A549 (cell line): ENCODE measurements around the gene ZNF672. TPM values are rescaled to one million over a fixed set of nuclear protein-coding genes. Genes with fewer than 3 reads are reported as not detected.

Experiments used
- ATAC-seq, 2 experiments: fragments of 200-7000 bp in 1 of 2; fragments of >200 bp in 1 of 2; cut with Nextera tagmentation in 1 of 2; cut with Tn5 transposase in 1 of 2; 3 replicates each; pipeline versions ENCODE4 v1.8.0 to v1.9.1; 2018 to 2020; ENCODE audit warnings: mild to moderate bottlenecking in 1 of 2, moderate library complexity in 1 of 2
- CTCF ChIA-PET: fragments of 300-600 bp; sonication (Branson Sonifier 250); formaldehyde crosslinking; extraction: SDS; loops from one replicate; lab custom pipeline; 2021; ENCODE audit warnings: antibody characterized with exemption, inconsistent platforms; lab: Yijun Ruan, JAX
- POLR2A ChIA-PET: fragments of 350-600 bp; formaldehyde crosslinking; extraction: SDS; loops from one replicate; lab custom pipeline; 2021; ENCODE audit warnings: antibody characterized with exemption, inconsistent platforms; lab: Yijun Ruan, JAX
- DNase-seq, 2 experiments: peaks; one replicate each; pipeline versions ENCODE4 v3.0.0 to v3.0.0-alpha.2; 2011 to 2016; ENCODE audit warnings: low read depth in 1 of 2, low spot score in 1 of 2
- FAIRE-seq: peaks from 2 replicates; lab custom pipeline; 2011; peaks lifted over from hg19 to GRCh38; lab: Jason Lieb, UNC
- H3K27ac ChIP-seq, 2 experiments: fragments of >200 bp; sonication (Bioruptor Twin); formaldehyde crosslinking; 3 replicates each; pipeline ENCODE4 v1.5.1; 2016 to 2017
- H3K4me1 ChIP-seq: fragments of >200 bp; sonication (Bioruptor Twin); formaldehyde crosslinking; 3 replicates; pipeline ENCODE4 v1.6.1; 2016
- H3K4me2 ChIP-seq: fragments of >200 bp; sonication (Bioruptor Twin); formaldehyde crosslinking; 3 replicates; pipeline ENCODE4 v1.6.1; 2016
- H3K4me3 ChIP-seq: fragments of >200 bp; sonication (Bioruptor Twin); formaldehyde crosslinking; 3 replicates; pipeline ENCODE4 v1.5.1; 2016
- H3K9me3 ChIP-seq: fragments of >200 bp; sonication (Bioruptor Twin); formaldehyde crosslinking; 3 replicates; pipeline ENCODE4 v1.6.1; 2016
- ATOH8 ChIP-seq: fragments of 250-450 bp; sonication (Bioruptor Pico); IDR thresholded peaks from 2 replicates; pipeline ENCODE4 v1.5.0; 2020; ENCODE audit warnings: low read depth, mild to moderate bottlenecking, moderate library complexity
- EP300 ChIP-seq, 2 experiments: fragments of >200 bp; sonication (Bioruptor Twin); formaldehyde crosslinking; IDR thresholded peaks; 2 replicates in 1 of 2; 3 replicates in 1 of 2; pipeline ENCODE4 v1.6.1; 2016 to 2017
- ESRRA ChIP-seq: fragments of 150-350 bp; IDR thresholded peaks from 2 replicates; pipeline ENCODE4 v1.6.1; 2014; ENCODE audit warnings: mild to moderate bottlenecking, low read length, borderline replicate concordance
- FOSB ChIP-seq: fragments of 250-450 bp; sonication (Bioruptor Pico); IDR thresholded peaks from 2 replicates; pipeline ENCODE4 v1.5.0; 2020; ENCODE audit warnings: mild to moderate bottlenecking, moderate library complexity
- FOSL2 ChIP-seq, 2 experiments: fragments of 450-650 bp in 1 of 2; fragments of >200 bp in 1 of 2; sonication (Bioruptor Twin) in 1 of 2; formaldehyde crosslinking; IDR thresholded peaks; 2 replicates each; pipeline versions ENCODE4 v1.5.0 to v1.6.1; 2016 to 2020; ENCODE audit warnings: mild to moderate bottlenecking in 1 of 2, moderate library complexity in 1 of 2
- HDAC2 ChIP-seq: fragments of 200-600 bp; sonication (generic); IDR thresholded peaks from 2 replicates; pipeline ENCODE4 v1.6.1; 2016
- HES2 ChIP-seq: fragments of >200 bp; sonication (Bioruptor Twin); formaldehyde crosslinking; IDR thresholded peaks from 2 replicates; pipeline ENCODE4 v1.6.1; 2016
- HMGXB4 ChIP-seq: fragments of 250-450 bp; sonication (Bioruptor Pico); IDR thresholded peaks from 2 replicates; pipeline ENCODE4 v1.5.0; 2021; ENCODE audit warnings: mild to moderate bottlenecking, moderate library complexity, borderline replicate concordance
- HOXA7 ChIP-seq: fragments of 250-450 bp; sonication (Bioruptor Pico); IDR thresholded peaks from 2 replicates; pipeline ENCODE4 v1.5.0; 2020; ENCODE audit warnings: mild to moderate bottlenecking, moderate library complexity
- HOXB13 ChIP-seq: fragments of 250-450 bp; sonication (Bioruptor Pico); IDR thresholded peaks from 2 replicates; pipeline ENCODE4 v1.5.0; 2020; ENCODE audit warnings: low read depth, mild to moderate bottlenecking, moderate library complexity
- HOXB5 ChIP-seq: fragments of 250-450 bp; sonication (Bioruptor Pico); IDR thresholded peaks from 2 replicates; pipeline ENCODE4 v1.5.0; 2020; ENCODE audit warnings: mild to moderate bottlenecking, moderate library complexity
- JUN ChIP-seq, 2 experiments: fragments of >200 bp; sonication (Bioruptor Twin); formaldehyde crosslinking; IDR thresholded peaks; 2 replicates in 1 of 2; 3 replicates in 1 of 2; pipeline ENCODE4 v1.6.1; 2016 to 2017
- JUNB ChIP-seq: fragments of >200 bp; sonication (Bioruptor Twin); formaldehyde crosslinking; IDR thresholded peaks from 2 replicates; pipeline ENCODE4 v1.6.1; 2016
- KDM1A ChIP-seq: fragments of 200-600 bp; sonication (generic); IDR thresholded peaks from 2 replicates; pipeline ENCODE4 v1.6.1; 2016; ENCODE audit warnings: low read depth, mild to moderate bottlenecking
- MAFK ChIP-seq: fragments of 450-650 bp; IDR thresholded peaks from 2 replicates; pipeline ENCODE4 v1.6.1; 2014; ENCODE audit not compliant: partially characterized antibody
- MAZ ChIP-seq: fragments of 150-350 bp; IDR thresholded peaks from 2 replicates; pipeline ENCODE4 v1.6.1; 2014; ENCODE audit warnings: antibody characterized with exemption, low read depth, low read length, borderline replicate concordance
- MYC ChIP-seq: IDR thresholded peaks from 2 replicates; pipeline ENCODE4 v1.6.1; 2012; ENCODE audit warnings: mild to moderate bottlenecking, inconsistent platforms, low read length, improper control_type of control experiment, borderline replicate concordance
- NFE2L2 ChIP-seq: fragments of 150-350 bp; conservative IDR thresholded peaks from 2 replicates; pipeline ENCODE4 v1.6.1; 2014; ENCODE audit warnings: low read length
- PHF8 ChIP-seq: fragments of 200-600 bp; sonication (generic); IDR thresholded peaks from 2 replicates; pipeline ENCODE4 v1.6.1; 2016; ENCODE audit warnings: low read depth, mild to moderate bottlenecking, antibody characterized with exemption, moderate library complexity, borderline replicate concordance
- POLR2A ChIP-seq: IDR thresholded peaks from 2 replicates; pipeline ENCODE4 v1.6.1; 2012; ENCODE audit warnings: mild to moderate bottlenecking, low read length
- RAD21 ChIP-seq, 2 experiments: fragments of >200 bp in 1 of 2; sonication (Bioruptor Twin) in 1 of 2; formaldehyde crosslinking in 1 of 2; IDR thresholded peaks in 1 of 2; conservative IDR thresholded peaks in 1 of 2; 2 replicates in 1 of 2; 3 replicates in 1 of 2; pipeline ENCODE4 v1.6.1; 2012 to 2018; ENCODE audit warnings: inconsistent platforms in 1 of 2
- RARB ChIP-seq: fragments of 250-450 bp; sonication (Bioruptor Pico); IDR thresholded peaks from 2 replicates; pipeline ENCODE4 v1.8.0; 2021; ENCODE audit warnings: mild to moderate bottlenecking, moderate library complexity
- TP53 ChIP-seq: fragments of 250-450 bp; sonication (Bioruptor Pico); IDR thresholded peaks from 2 replicates; pipeline ENCODE4 v1.5.0; 2021; ENCODE audit warnings: mild to moderate bottlenecking, moderate library complexity
- ZC3H11A ChIP-seq: fragments of 450-650 bp; IDR thresholded peaks from 2 replicates; pipeline ENCODE4 v1.6.1; 2014; ENCODE audit warnings: antibody characterized with exemption, mild to moderate bottlenecking
- ZFP36 ChIP-seq: fragments of 450-650 bp; IDR thresholded peaks from 2 replicates; pipeline ENCODE4 v1.6.1; 2014; ENCODE audit warnings: borderline replicate concordance; ENCODE audit not compliant: partially characterized antibody
- WGBS: methylation state at CpG from one replicate; pipeline ENCODE4 v1.1.6; 2017; ENCODE audit errors: missing lambda C conversion rate; 5-methylcytosine and 5-hydroxymethylcytosine counted together
- polyA plus RNA-seq, 4 experiments: library from polyadenylated mRNA; depleted of rRNA in 3 of 4; stranded (reverse); fragments of >200 nt; fragmentation: RNase III in 1 of 4; extraction: RNeasy Plus Mini Kit Qiagen cat#74134 plus additional on column Dnase treatment in 1 of 4; gene quantifications; 2 replicates in 3 of 4; 3 replicates in 1 of 4; pipeline ENCODE4 v1.2.3, GENCODE V29; 2011 to 2017

ZNF672 gene
- polyA plus RNA-seq, 2 of the 4 experiments (the other 2 are of a cell fraction) = 18.9 to 20.6 TPM

GRCh38 chr1:248890549-248891498 lies 52.8 kb downstream of the ZNF672 start:
- TF ChIP-seq FOSL2 (IDR thresholded peaks at IDR 0.05) (no peak), FOSL2 (CRISPR knock-in tag; IDR thresholded peaks at IDR 0.05) (no peak), MAFK (no peak), JUNB (no peak), PHF8 (no peak), POLR2A (no peak), EP300 (IDR thresholded peaks at IDR 0.05) (no peak), TP53 (CRISPR knock-in tag) (no peak), ZC3H11A (no peak), HOXB5 (CRISPR knock-in tag) (no peak), JUN (IDR thresholded peaks at IDR 0.05) (no peak), NFE2L2 (no peak), FOSB (no peak), MYC (no peak), HMGXB4 (CRISPR knock-in tag) (no peak), HOXB13 (CRISPR knock-in tag) (no peak), HDAC2 (no peak), KDM1A (no peak), ZFP36 (no peak), ATOH8 (CRISPR knock-in tag) (no peak), HOXA7 (CRISPR knock-in tag) (no peak)
- Histone ChIP-seq H3K4me2 (no peak overlapping the region), H3K4me3 (no peak overlapping the region), H3K27ac (no peak overlapping the region), H3K9me3 (no peaks in the 10 kb centered on the region), H3K4me1 (no peaks in the 10 kb centered on the region)
- peak in 1 of 2 experiments; percentile 19; a peak in 1 of 6 replicates for ATAC-seq
- ChIA-PET POLR2A (interaction anchor here (1.2 kb wide), 1 partner anchor 18 kb away, joined by 3 read pairs; no protein-coding TSS in a partner anchor), CTCF (no interaction called here)
- no peak for DNase-seq
- WGBS = 44% methylated on average over 8 of the region's 9 CpGs
- FAIRE-seq = no peak

GRCh38 chr1:248891758-248892157 lies 53.7 kb downstream of the ZNF672 start:
- ATAC-seq (no peak), FAIRE-seq (no peak), DNase-seq (no peak)
- H3K4me2 ChIP-seq = no peak overlapping the region
- 61% methylated on average over 2 of the region's 2 CpGs for WGBS
- CTCF ChIA-PET = no interaction called here
- H3K4me3 ChIP-seq = no peak overlapping the region
- H3K9me3 ChIP-seq = no peaks in the 10 kb centered on the region
- TF ChIP-seq HES2 (no peak), KDM1A (no peak), ZFP36 (no peak), MAZ (no peak), RARB (CRISPR knock-in tag) (no peak), ESRRA (no peak), NFE2L2 (no peak), RAD21 (conservative IDR thresholded peaks at IDR 0.05 in 1 of 2, IDR thresholded peaks at IDR 0.05 in 1 of 2) (no peak)
- no peak overlapping the region for H3K27ac ChIP-seq
- H3K4me1 ChIP-seq = no peaks in the 10 kb centered on the region
- POLR2A ChIA-PET = no interaction called here
